IPS-15b (cell line): Measurements from ENCODE around the gene CTRB1.
"Not testable (repeated sequence)": the region's sequence is repeated elsewhere in the genome, so short reads cannot be mapped to it uniquely, and the experiment has no call there.

Experiments
- H3K27me3 ChIP-seq: one replicate; pipeline ENCODE4 v1.6.1; 2013; ENCODE audit warnings: low read length; ENCODE audit not compliant: control insufficient read depth, insufficient read depth
- H3K36me3 ChIP-seq: one replicate; pipeline ENCODE4 v1.6.1; 2013; ENCODE audit warnings: low read length; ENCODE audit not compliant: control insufficient read depth, insufficient read depth
- H3K4me1 ChIP-seq: one replicate; pipeline ENCODE4 v1.6.1; 2013; ENCODE audit warnings: mild to moderate bottlenecking, low read length; ENCODE audit not compliant: control insufficient read depth, insufficient read depth
- H3K4me3 ChIP-seq: one replicate; pipeline ENCODE4 v1.5.1; 2013; ENCODE audit warnings: low read depth, low read length
- H3K9ac ChIP-seq: one replicate; pipeline ENCODE4 v1.6.1; 2013; ENCODE audit warnings: low read depth, mild to moderate bottlenecking, low read length
- H3K9me3 ChIP-seq: one replicate; pipeline ENCODE4 v1.6.1; 2013; ENCODE audit warnings: mild to moderate bottlenecking, low read length; ENCODE audit not compliant: control insufficient read depth, insufficient read depth

The CTRB1 gene

DNA sequence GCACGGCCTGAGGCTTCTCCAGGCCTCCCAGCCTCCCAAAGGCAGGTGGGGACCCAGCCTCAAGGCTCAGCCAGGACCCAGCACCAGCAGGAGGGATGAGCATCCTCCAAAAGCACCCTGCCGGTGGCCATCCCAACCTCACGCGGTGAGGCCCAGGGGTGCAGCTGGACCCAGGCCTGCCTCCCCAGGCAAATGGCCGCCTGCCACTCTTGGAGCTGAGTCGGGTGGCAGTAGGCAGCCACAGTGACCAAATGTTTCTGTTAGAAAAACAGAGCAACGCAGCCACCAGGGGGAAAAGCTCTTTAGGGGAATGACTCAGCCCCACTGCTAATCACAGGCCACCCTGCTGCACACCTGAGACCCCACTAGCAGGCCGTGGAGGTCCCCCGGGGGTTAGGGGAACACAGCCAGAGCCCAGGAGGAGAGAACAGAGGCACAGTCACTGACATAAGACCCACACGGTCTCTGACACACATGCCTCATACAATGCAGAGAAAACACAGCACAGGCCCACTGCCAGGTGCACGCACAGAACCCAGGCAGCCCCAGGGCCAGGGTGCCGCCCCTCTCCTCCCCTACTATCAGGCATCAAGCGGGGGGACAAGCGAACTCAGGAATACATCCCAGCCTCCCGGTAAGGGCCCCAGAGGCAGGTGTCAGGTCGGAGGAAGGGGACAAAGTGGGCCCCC is 20.2 kb downstream of the CTRB1 start:
- no peaks in the 10 kb centered on the region for H3K27me3 ChIP-seq
- H3K4me1 ChIP-seq = no peaks in the 10 kb centered on the region
- H3K4me3 ChIP-seq = no peak overlapping the region
- H3K36me3 ChIP-seq = peaks cover 71% of the 10 kb centered on the region
- H3K9me3 ChIP-seq = no peaks in the 10 kb centered on the region
- H3K9ac ChIP-seq = peak overlapping the region; percentile 47

DNA sequence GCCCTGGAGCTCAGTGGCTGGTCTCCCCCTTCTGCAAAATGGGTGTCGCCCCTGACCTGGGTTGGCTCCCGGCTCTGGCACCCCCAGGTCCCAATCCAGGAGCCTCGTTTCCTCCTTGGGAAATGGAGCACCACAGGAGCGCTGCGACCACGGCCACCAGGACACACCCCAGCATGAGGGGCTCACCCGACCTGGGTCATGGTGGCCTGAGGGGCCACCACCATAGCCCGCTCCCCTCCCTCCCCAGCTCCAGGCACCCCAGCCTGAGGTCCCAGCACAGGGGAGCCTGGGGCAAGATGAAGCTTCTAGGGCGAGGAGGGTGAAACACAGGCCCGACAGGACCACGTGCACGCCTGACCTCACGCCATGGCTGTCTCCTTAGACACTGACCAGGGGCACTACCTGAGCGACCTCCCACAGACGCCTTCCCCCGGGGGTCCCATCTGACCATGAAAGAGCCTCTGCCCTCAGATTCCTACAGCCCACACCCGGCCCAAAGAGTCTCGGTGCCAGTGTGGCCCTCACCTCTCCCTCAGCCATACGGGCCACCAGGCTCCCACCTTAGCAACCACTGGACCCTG is 20.8 kb downstream of the CTRB1 start:
- Histone ChIP-seq H3K27me3 (no peaks in the 10 kb centered on the region), H3K36me3 (peaks cover 69% of the 10 kb centered on the region), H3K4me1 (peaks cover 4% of the 10 kb centered on the region), H3K9me3 (no peaks in the 10 kb centered on the region), H3K9ac (no peak overlapping the region), H3K4me3 (no peak overlapping the region)

DNA sequence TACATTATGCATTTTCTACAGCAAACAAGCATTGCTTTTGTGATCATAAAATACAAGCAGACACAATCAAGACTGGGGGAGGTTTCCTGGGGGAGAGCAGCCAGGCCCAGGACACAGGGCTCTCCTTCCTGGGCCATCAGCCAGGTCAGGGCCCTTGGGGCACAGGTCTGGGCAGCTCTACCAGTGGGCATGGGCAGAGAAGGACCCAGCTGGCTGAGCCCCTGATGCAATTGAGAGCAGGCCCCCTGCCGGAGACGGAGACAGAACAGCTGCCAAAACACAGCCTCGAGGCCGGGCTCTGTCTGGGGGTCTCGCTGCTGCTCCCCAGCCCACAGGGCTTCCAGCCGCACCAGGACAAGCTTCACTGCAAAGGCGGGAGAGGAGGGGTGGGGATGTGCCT is 21.8 kb downstream of the CTRB1 start:
- not testable (repeated sequence) for H3K9me3 ChIP-seq, H3K9ac ChIP-seq, H3K4me1 ChIP-seq, H3K4me3 ChIP-seq, H3K27me3 ChIP-seq
- peaks cover 59% of the 10 kb centered on the region for H3K36me3 ChIP-seq

DNA sequence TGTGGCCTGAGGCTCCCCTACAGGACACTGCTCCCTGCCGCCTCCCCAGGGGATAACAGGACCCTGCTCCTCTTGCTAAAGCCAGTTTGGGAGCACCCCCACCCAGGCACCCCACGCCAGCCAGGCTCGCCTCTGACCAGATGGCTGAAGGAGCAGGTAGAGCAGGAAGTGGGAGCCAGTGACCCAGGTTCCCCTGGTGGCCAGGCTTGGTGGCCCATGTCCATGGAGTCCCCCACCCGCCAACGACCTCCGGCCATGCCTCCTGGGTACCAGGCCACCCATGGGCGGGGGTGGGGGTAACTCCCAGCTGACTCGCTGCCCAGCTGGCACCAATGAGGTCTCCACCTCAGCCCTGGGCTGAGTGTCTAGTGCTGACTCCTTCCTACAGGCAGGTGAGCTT is 22.6 kb downstream of the CTRB1 start:
- peaks cover 54% of the 10 kb centered on the region for H3K36me3 ChIP-seq
- peaks cover 4% of the 10 kb centered on the region for H3K4me1 ChIP-seq
- H3K9ac ChIP-seq = no peak overlapping the region
- no peak overlapping the region for H3K4me3 ChIP-seq
- H3K9me3 ChIP-seq = no peaks in the 10 kb centered on the region
- no peaks in the 10 kb centered on the region for H3K27me3 ChIP-seq

DNA sequence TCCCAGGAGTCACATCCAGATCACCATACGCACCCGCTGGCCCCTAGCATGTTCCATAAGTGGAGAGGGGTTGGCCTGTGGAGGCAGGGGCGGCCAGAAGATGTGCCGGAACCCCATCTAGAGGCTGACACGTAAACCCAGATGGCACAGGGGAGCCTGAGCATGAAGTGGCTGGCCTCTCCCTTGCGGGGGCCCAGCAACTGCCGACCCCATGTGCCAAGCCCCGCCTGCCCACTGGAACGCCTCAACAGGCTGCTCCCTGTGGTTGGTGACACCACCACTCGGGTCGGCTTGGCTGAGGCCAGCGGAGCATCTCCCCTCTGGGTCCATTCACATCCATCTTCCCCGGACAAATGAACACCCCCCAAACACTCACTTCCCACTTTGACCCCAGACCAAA is 23.2 kb downstream of the CTRB1 start:
- Histone ChIP-seq H3K4me1 (peaks cover 4% of the 10 kb centered on the region), H3K4me3 (no peak overlapping the region), H3K36me3 (peaks cover 49% of the 10 kb centered on the region), H3K9me3 (no peaks in the 10 kb centered on the region), H3K9ac (no peak overlapping the region), H3K27me3 (no peaks in the 10 kb centered on the region)

DNA sequence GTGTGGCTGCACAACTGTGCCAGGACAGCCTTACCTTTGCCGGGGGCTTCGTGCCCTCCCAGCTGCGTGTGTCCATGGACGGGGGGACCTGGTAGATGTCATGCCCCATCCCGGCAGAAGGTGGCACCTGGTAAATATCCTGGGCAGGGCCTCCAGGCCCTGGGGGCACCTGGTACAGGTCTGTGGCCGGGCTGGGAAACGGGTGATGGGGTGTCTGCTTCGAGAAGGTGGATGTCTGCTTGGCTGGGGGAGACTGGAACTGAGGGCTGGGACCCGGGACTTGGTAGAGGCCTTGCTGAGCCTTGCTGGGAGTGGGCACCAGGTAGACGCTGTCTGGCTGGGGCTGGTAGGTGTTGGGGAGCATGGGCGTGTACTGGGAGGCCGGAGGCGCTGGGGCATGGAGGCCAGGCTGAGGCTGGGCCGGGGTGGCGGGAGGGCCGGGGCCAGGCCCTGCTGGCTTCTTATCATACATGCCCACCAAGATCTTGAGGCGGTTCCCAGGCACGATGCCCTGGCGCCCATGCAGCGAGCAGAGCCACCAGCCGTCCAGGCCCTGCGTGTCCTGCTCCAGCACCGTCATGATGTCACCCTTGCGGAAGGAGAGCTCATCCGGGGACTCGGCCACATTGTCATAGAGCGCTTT is 23.8 kb downstream of the CTRB1 start:
- not testable (repeated sequence) for H3K4me1 ChIP-seq, H3K27me3 ChIP-seq

DNA sequence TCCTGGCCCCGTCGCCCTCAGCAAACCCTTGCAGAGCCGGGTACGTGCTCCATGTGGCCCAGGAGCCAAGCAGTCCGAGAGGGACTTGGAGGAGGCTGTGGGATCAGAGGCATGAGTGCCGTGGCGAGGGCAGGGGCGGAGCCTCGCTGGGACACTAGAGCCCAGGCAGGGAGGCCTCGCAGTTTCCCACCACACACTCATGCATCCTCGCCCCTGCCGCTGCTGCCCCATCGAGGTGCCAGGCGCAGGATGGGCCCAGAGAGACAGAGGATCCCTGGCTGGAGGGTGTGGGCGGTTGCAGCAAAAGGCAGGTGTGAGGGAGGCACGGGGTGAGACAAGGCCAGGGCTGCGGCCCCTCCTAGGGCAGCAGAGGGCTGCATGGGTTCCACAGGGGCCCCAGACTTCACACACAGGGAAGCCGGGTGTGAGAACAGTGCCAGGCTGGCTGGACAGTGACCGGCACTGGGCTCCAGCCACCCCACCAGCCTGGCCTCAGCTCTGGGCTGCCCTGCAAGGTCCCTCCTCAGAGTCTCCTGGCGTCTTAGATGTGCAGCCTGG is 25.0 kb downstream of the CTRB1 start:
- Histone ChIP-seq H3K36me3 (peaks cover 42% of the 10 kb centered on the region), H3K4me3 (no peak overlapping the region), H3K4me1 (peaks cover 4% of the 10 kb centered on the region)

More for the DNA sequence above, 23.8 kb downstream of the CTRB1 start:
- not testable (repeated sequence) for H3K9me3 ChIP-seq, H3K9ac ChIP-seq, H3K4me3 ChIP-seq
- H3K36me3 ChIP-seq = peaks cover 46% of the 10 kb centered on the region

DNA sequence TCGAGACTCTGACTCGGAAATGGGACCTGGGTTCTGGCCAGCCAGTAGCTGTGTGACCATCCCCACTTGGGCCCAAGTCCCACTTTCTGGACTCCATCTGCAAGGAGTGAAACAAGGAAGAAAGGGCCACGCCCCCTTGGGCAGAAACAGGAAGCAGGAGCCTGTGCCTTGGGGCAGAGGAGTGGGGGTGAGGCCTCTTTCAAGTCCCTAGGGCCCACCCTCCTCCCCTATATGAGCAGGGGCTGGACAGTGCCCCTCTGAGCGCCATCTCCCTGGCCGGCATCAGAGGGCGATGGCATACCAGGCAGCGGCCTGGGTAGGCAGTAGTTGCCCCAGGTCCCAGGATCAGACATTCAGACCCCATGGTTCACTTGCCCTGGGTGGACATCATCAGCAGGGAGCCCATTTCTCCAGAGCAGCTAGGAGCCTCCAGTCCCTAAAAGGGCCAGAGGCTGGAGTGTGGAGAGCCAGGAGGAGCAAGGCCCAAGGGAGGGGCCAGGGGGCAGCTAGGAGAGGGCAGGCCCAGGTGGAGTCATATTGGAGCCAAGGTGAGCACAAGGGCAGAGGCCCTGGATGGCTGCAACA is 25.5 kb downstream of the CTRB1 start:
- H3K27me3 ChIP-seq = no peaks in the 10 kb centered on the region
- H3K9me3 ChIP-seq = no peaks in the 10 kb centered on the region
- H3K36me3 ChIP-seq = peaks cover 37% of the 10 kb centered on the region
- H3K4me3 ChIP-seq = no peak overlapping the region
- peaks cover 4% of the 10 kb centered on the region for H3K4me1 ChIP-seq
- H3K9ac ChIP-seq = peak overlapping the region; percentile 65

More for the DNA sequence above, 25.0 kb downstream of the CTRB1 start:
- no peaks in the 10 kb centered on the region for H3K9me3 ChIP-seq
- peak overlapping the region; percentile 24 for H3K9ac ChIP-seq
- no peaks in the 10 kb centered on the region for H3K27me3 ChIP-seq

DNA sequence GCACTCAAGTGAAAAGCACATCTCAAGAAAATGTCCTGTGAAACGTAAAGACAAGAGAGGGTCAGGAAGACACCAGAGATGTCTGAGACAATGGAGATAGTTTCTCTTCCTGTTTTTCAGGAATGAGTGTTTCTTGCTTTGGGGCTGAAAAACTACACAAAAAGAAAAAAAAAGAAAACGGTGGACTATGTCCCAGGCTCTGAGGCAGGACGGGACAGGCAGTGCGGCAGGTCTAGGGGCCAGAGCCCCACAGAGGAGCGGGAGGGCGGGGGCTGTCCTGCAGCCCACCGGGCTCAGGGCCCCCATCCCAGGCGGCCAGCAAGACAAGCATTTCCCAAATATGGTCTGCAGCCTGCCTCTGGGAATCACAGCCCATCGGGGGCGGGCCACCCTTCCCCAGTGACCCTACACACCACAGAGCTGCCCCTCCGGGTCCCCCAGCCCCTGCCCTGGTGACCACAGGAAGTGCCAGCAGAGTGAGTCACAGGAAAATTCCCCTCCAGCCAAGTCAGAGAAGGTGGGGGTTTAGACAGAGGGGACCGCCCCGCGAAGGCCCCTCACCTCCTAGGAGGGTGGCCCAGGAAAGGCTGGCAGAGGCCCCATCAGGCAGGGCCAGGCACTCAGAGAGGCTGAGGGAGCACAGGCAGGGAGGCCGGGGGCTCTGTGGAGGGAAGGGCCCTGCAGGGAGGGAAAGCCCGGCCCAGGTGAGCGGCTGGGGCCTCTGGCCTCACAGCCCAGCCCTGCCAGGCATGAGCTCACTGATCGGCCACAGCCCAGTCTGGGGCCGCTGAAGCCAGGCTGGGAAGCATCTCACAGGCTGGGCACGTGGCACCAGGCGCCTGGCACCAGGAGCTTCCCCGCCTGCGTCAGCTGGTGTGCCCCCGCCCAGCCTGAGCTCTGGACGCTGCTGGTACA is 26.3 kb downstream of the CTRB1 start:
- peak overlapping the region; percentile 70 for H3K9ac ChIP-seq
- no peak overlapping the region for H3K4me3 ChIP-seq

DNA sequence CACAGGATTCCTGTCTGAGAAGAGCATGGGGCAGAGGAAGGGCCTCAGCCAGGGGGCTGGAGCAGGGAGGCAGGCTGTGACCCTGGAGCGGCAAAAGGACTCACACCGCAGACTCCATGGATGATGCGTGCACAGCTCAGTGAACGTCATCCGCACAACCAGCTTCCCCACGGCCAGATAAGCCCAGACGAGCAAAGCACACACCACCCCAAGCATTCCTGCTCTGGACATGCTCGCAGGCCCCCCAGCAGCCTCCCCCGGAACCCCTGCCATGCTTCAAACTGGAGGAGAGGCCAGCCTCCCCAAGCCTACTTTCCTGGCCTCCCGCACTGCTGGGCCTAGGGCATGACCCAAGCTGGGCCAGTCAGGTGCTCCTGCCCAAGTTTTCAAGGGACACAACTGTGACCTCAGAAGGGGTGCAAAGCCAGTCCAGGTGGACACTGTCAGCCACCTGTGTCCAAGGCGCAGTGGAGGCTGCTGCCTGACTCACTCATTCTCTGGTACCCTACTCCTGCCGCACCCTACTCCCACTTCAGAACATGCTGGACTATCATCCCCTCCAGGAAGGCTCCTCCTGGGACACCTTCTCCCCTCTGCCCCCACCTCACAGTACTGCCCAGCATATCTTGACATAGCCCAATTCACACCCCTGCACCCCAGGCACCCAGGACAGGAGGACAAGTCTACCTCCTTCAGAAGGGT is 27.9 kb downstream of the CTRB1 start:
- Histone ChIP-seq H3K9ac (no peak overlapping the region), H3K36me3 (peaks cover 22% of the 10 kb centered on the region), H3K4me1 (peaks cover 4% of the 10 kb centered on the region)

More for the DNA sequence above, 26.3 kb downstream of the CTRB1 start:
- H3K4me1 ChIP-seq = peaks cover 4% of the 10 kb centered on the region
- H3K36me3 ChIP-seq = peaks cover 32% of the 10 kb centered on the region
- H3K27me3 ChIP-seq = no peaks in the 10 kb centered on the region
- H3K9me3 ChIP-seq = no peaks in the 10 kb centered on the region

More for the DNA sequence above, 27.9 kb downstream of the CTRB1 start:
- Histone ChIP-seq H3K27me3 (no peaks in the 10 kb centered on the region), H3K4me3 (no peak overlapping the region), H3K9me3 (no peaks in the 10 kb centered on the region)
